HepG2 (cell line): ENCODE data around the gene MEI1. TPM values are rescaled to one million over a fixed set of nuclear protein-coding genes. Genes with fewer than 3 reads are reported as not detected.

Experiments
- ATAC-seq: fragments of 200-7000 bp; cut with Tn5 transposase; 3 replicates; pipeline ENCODE4 v1.9.1; 2020; ENCODE audit warnings: mild to moderate bottlenecking, moderate library complexity
- BruUV-seq: library from RNA; stranded (reverse); fragments of 400-500 nt; replicated peaks from 2 replicates; lab custom pipeline; 2021; lab: Mats Ljungman, UMichigan
- CTCF ChIA-PET: fragments of 300-600 bp; formaldehyde crosslinking; extraction: SDS; loops from one replicate; lab custom pipeline; 2021; ENCODE audit warnings: low total read pairs, inconsistent platforms, low intra/inter-chr PET ratio; lab: Yijun Ruan, JAX
- POLR2A ChIA-PET: fragments of 350-600 bp; sonication (Branson Sonifier 250); formaldehyde crosslinking; loops from one replicate; lab custom pipeline; 2020; ENCODE audit warnings: antibody characterized with exemption, inconsistent platforms; lab: Yijun Ruan, JAX
- DNase-seq: peaks from one replicate; pipeline ENCODE4 v3.0.0-alpha.2; 2015; ENCODE audit warnings: low spot score
- FAIRE-seq: peaks from 3 replicates; lab custom pipeline; 2011; peaks lifted over from hg19 to GRCh38; lab: Jason Lieb, UNC
- H2AFZ ChIP-seq: one replicate; pipeline ENCODE4 v1.6.1; 2011; ENCODE audit warnings: low read length, inconsistent platforms
- H3K27ac ChIP-seq: fragments of 300-600 bp; 3 replicates; pipeline ENCODE4 v1.8.0; 2011; ENCODE audit warnings: mixed run types, mild to moderate bottlenecking, mixed read lengths, low read length, inconsistent platforms; ENCODE audit not compliant: insufficient read depth; ENCODE audit errors: extremely low read length
- H3K27me3 ChIP-seq, 2 experiments: fragments of 200-600 bp in 1 of 2; 2 replicates in 1 of 2; 3 replicates in 1 of 2; pipeline versions ENCODE4 v1.6.0 to v1.8.0; 2011; ENCODE audit warnings: low read length in 2 of 2, mild to moderate bottlenecking in 2 of 2, moderate library complexity in 2 of 2, inconsistent platforms in 1 of 2; ENCODE audit not compliant: insufficient read depth in 2 of 2, control insufficient read depth in 1 of 2
- H3K36me3 ChIP-seq, 2 experiments: fragments of 200-600 bp in 1 of 2; replicated peaks in 1 of 2; 2 replicates in 1 of 2; 3 replicates in 1 of 2; pipeline versions ENCODE4 v1.5.1 to v1.8.0; 2011; ENCODE audit warnings: low read length in 2 of 2, inconsistent platforms in 1 of 2; ENCODE audit not compliant: insufficient read depth in 2 of 2, control insufficient read depth in 1 of 2
- H3K4me1 ChIP-seq: 2 replicates; pipeline ENCODE4 v1.5.1; 2012; ENCODE audit warnings: low read length, inconsistent platforms; ENCODE audit not compliant: insufficient read depth
- H3K4me2 ChIP-seq: 2 replicates; pipeline ENCODE4 v1.6.0; 2011; ENCODE audit warnings: low read depth, low read length, inconsistent platforms
- H3K4me3 ChIP-seq, 3 experiments: fragments of 200-600 bp in 1 of 3; sonication (generic), shearing (Covaris generic) in 1 of 3; replicated peaks in 1 of 3; 2 replicates each; pipeline ENCODE4 v1.5.1; 2011 to 2016; ENCODE audit warnings: low read length in 3 of 3, inconsistent platforms in 2 of 3, low read depth in 2 of 3, mild to moderate bottlenecking in 2 of 3, control low read depth in 1 of 3, mixed read lengths in 1 of 3; ENCODE audit not compliant: insufficient read depth in 1 of 3
- H3K79me2 ChIP-seq: one replicate; pipeline ENCODE4 v1.6.1; 2011; ENCODE audit warnings: low read length, inconsistent platforms; ENCODE audit not compliant: insufficient read depth
- H3K9ac ChIP-seq: 2 replicates; pipeline ENCODE4 v1.6.0; 2011; ENCODE audit warnings: mild to moderate bottlenecking, low read depth, low read length, inconsistent platforms; ENCODE audit not compliant: insufficient read depth
- H3K9me3 ChIP-seq: 2 replicates; pipeline ENCODE4 v1.5.1; 2012; ENCODE audit warnings: mild to moderate bottlenecking, low read length
- H4K20me1 ChIP-seq: 2 replicates; pipeline ENCODE4 v1.6.0; 2011; ENCODE audit warnings: inconsistent platforms, mild to moderate bottlenecking, low read length, moderate library complexity; ENCODE audit not compliant: insufficient read depth
- BORCS8-MEF2B ChIP-seq: sonication (generic); formaldehyde crosslinking; IDR thresholded peaks from 2 replicates; pipeline ENCODE4 v1.8.0; 2022; ENCODE audit warnings: mild to moderate bottlenecking, missing genetic modification reagents
- JUND ChIP-seq: sonication (generic); formaldehyde crosslinking; IDR thresholded peaks from 2 replicates; pipeline ENCODE4 v1.8.0; 2022; ENCODE audit warnings: mild to moderate bottlenecking, missing genetic modification reagents
- PAXIP1 ChIP-seq: sonication (generic); formaldehyde crosslinking; conservative IDR thresholded peaks from 2 replicates; pipeline ENCODE4 v1.4.0; 2020; ENCODE audit warnings: mild to moderate bottlenecking, missing genetic modification reagents, moderate library complexity
- SIX4 ChIP-seq: sonication (generic); formaldehyde crosslinking; IDR thresholded peaks from 2 replicates; pipeline ENCODE4 v1.4.0; 2020; ENCODE audit warnings: missing genetic modification reagents
- ZBTB38 ChIP-seq: sonication (generic); formaldehyde crosslinking; IDR thresholded peaks from 2 replicates; pipeline ENCODE4 v1.5.1; 2020; ENCODE audit warnings: mild to moderate bottlenecking, missing genetic modification reagents
- ZEB1 ChIP-seq: IDR thresholded peaks from 2 replicates; pipeline ENCODE4 v1.6.1; 2012; ENCODE audit warnings: mild to moderate bottlenecking, low read depth, inconsistent platforms; ENCODE audit not compliant: insufficient replicate concordance
- ZGPAT ChIP-seq: IDR thresholded peaks from 2 replicates; pipeline ENCODE4 v1.6.1; 2016; ENCODE audit warnings: mild to moderate bottlenecking
- WGBS: methylation state at CpG from one replicate; pipeline ENCODE4 v1.1.6; 2017; ENCODE audit warnings: low lambda C conversion rate; 5-methylcytosine and 5-hydroxymethylcytosine counted together
- in situ Hi-C: cut with HindIII; loops from 2 replicates; pipeline ENCODE4 v1.10.0; 2017; ENCODE audit warnings: low pct_unique_long_range_greater_than_20kb; ENCODE audit not compliant: extremely low pct_ligation_motif_present
- intact Hi-C: fragments of 100-400 bp; cut with micrococcal nuclease; formaldehyde crosslinking; loops from one replicate; pipeline ENCODE4 v1.10.0; 2022; ENCODE audit not compliant: unreplicated experiment
- polyA plus RNA-seq, 8 experiments: library from polyadenylated mRNA; depleted of rRNA in 3 of 8; stranded (reverse) in 7 of 8; unstranded in 1 of 8; fragments of >200 nt; fragmentation: Illumina TruSeq in 4 of 8; extraction: Trizol in 4 of 8; gene quantifications; 2 replicates each; pipeline versions ENCODE4 v1.2.1 to v1.2.3, GENCODE V29; 2011 to 2016; ENCODE audit warnings: low read depth in 4 of 8, missing spikeins in 1 of 8, mixed read lengths in 1 of 8; ENCODE audit not compliant: insufficient read depth in 1 of 8
- total RNA-seq, 5 experiments: library from RNA; depleted of rRNA; stranded (reverse); fragments of >200 nt; fragmentation: Illumina TruSeq; extraction: Trizol; gene quantifications; 2 replicates each; pipeline ENCODE4 v1.2.3, GENCODE V29; 2016; ENCODE audit warnings: low read depth in 1 of 5

The MEI1 gene
- total and polyA plus RNA-seq, 2 of the 13 experiments (the other 11 are each of a cell fraction or from before 2014, with no cell fraction given) = 0.75 to 1.9 TPM

GRCh38 chr22:41683052-41683451, 16.3 kb upstream of the MEI1 start:
- no peaks in the 10 kb centered on the region; a peak in 1 of 5 replicates for H3K27me3 ChIP-seq
- in situ Hi-C loops (no loop called here), intact Hi-C loops (no loop called here)
- H3K4me2 ChIP-seq = peak overlapping the region; percentile 79
- ChIA-PET CTCF (interaction anchor here (0.9 kb wide), 1 partner anchor 16 kb away, joined by 3 read pairs; no protein-coding TSS in a partner anchor), POLR2A (no interaction called here)
- peak overlapping the region; percentile 93; the same call in 1 of the 2 replicates for H3K9ac ChIP-seq
- peaks cover 54% of the 10 kb centered on the region for H3K4me1 ChIP-seq
- no TSS peak for BruUV-seq
- FAIRE-seq (no peak), ATAC-seq (no peak; the same call in 2 of the 3 replicates), DNase-seq (no peak)
- H3K79me2 ChIP-seq = peaks cover 92% of the 10 kb centered on the region
- no peak overlapping the region for H2AFZ ChIP-seq
- peak overlapping the region; percentile 59 for H3K27ac ChIP-seq
- WGBS = 88% methylated on average over 9 of the region's 9 CpGs
- H3K4me3 ChIP-seq = peak overlapping the region; percentile 87 to 99 (median 94); a peak in 5 of 6 replicates
- TF ChIP-seq ZBTB38 (CRISPR knock-in tag) (peak; percentile 61), JUND (no peak), ZEB1 (no peak), PAXIP1 (CRISPR knock-in tag) (no peak), ZGPAT (CRISPR knock-in tag) (no peak), SIX4 (no peak), BORCS8-MEF2B (no peak)
- no peaks in the 10 kb centered on the region for H3K9me3 ChIP-seq
- peaks cover 7 to 23% of the 10 kb centered on the region in 2 experiments for H3K36me3 ChIP-seq
- H4K20me1 ChIP-seq = peaks cover 6% of the 10 kb centered on the region; the same call in 1 of the 2 replicates
